Adrenal gland (tissue), 12 donors: Measurements from ENCODE around the gene NUCB1. TPM values are rescaled to one million over a fixed set of nuclear protein-coding genes. Genes with fewer than 3 reads are reported as not detected.
"Not testable (repeated sequence)": the region's sequence is repeated elsewhere in the genome, so short reads cannot be mapped to it uniquely, and the experiment has no call there.

Experiments
- DNase-seq, 7 donors: peaks; one replicate each; pipeline ENCODE4 v3.0.0-alpha.2; 2019 to 2020
- H3K27ac ChIP-seq, 5 donors: fragments of 200-600 bp; sonication (generic) in 4 of 5; 1 replicate in 3 of 5; 2 replicates in 2 of 5; pipeline versions ENCODE4 v1.5.1 to v1.8.0; 2016 to 2020; ENCODE audit warnings: mild to moderate bottlenecking in 1 of 5
- H3K27me3 ChIP-seq: fragments of 200-600 bp; 2 replicates; pipeline ENCODE4 v1.8.0; 2021
- H3K36me3 ChIP-seq, 2 donors: fragments of 200-600 bp; replicated peaks in 1 of 2; 1 replicate in 1 of 2; 2 replicates in 1 of 2; pipeline versions ENCODE4 v1.5.1 to v1.8.0; 2018 to 2022
- H3K4me1 ChIP-seq, 2 donors: fragments of 200-600 bp; replicated peaks in 1 of 2; 1 replicate in 1 of 2; 2 replicates in 1 of 2; pipeline versions ENCODE4 v1.5.1 to v1.8.0; 2018 to 2021
- H3K4me3 ChIP-seq, 4 donors: fragments of 200-600 bp; sonication (generic) in 3 of 4; one replicate each; pipeline ENCODE4 v1.5.1; 2016 to 2018
- H3K9me3 ChIP-seq, 3 donors: fragments of 200-600 bp; sonication (generic) in 1 of 3; replicated peaks in 1 of 3; 1 replicate in 2 of 3; 2 replicates in 1 of 3; pipeline versions ENCODE4 v1.5.1 to v1.8.0; 2016 to 2021
- POLR2A ChIP-seq, 2 donors: fragments of 450-650 bp; IDR thresholded peaks; one replicate each; pipeline ENCODE4 v1.6.1; 2017; ENCODE audit warnings: antibody characterized with exemption in 2 of 2, mild to moderate bottlenecking in 2 of 2, moderate library complexity in 1 of 2
- WGBS, 4 donors: extraction: QIAGEN DNeasy Blood & Tissue Kit in 2 of 4; methylation state at CpG; one replicate each; pipeline versions ENCODE4 v1.1.5 to v1.1.7; 2013 to 2017; 5-methylcytosine and 5-hydroxymethylcytosine counted together
- intact Hi-C, 2 donors: fragments of 100-400 bp; cut with DNase I; formaldehyde crosslinking; loops; one replicate each; pipeline versions ENCODE4 v1.14.1 to v1.15.0; 2022 to 2023
- polyA plus RNA-seq, 3 donors: library from polyadenylated mRNA; stranded (reverse); fragments of 200-250 nt in 2 of 3; fragments of 350-450 nt in 1 of 3; fragmentation: Illumina TruSeq in 1 of 3; extraction: RNeasy Lipid Tissue Mini Kit (QIAGEN cat#74804) in 1 of 3; gene quantifications; one replicate each; pipeline ENCODE4 v1.2.3, GENCODE V29; 2013 to 2014
- total RNA-seq, 9 donors: library from RNA; depleted of rRNA in 4 of 9; stranded (reverse); fragments of >200 nt in 4 of 9; fragments of 120-200 nt in 1 of 9; fragmentation: NEBNext Ultra II Directional in 1 of 9; extraction: Animal tissue kit (Norgen Biotek cat#: 25700) in 1 of 9; gene quantifications; one replicate each; pipeline versions ENCODE4 v1.1.0 to v1.2.4, GENCODE V29; 2013 to 2023
- TF ChIP-seq, protein P1 (sequence below), 6 experiments: fragments of 450-650 bp in 4 of 6; fragments of 200-600 bp in 2 of 6; sonication (generic) in 1 of 6; IDR thresholded peaks; 1 replicate in 5 of 6; 2 replicates in 1 of 6; pipeline versions ENCODE4 v1.5.1 to v1.8.0; 2016 to 2021; ENCODE audit warnings: antibody characterized with exemption in 6 of 6, mild to moderate bottlenecking in 2 of 6, moderate library complexity in 1 of 6
- donor health status: healthy with polysubstance abuse.
- donor health status: Bipolar disorder and iron deficiency.
- donor health status: DM: yes; HTN: yes; CAD: no.
- donor health status: DM: no; HTN: no; CAD: no.
- donor health status: DM: no; HTN: no; CAD: no.
- donor health status: DM: yes; HTN: yes; CAD: no.

The NUCB1 gene
- total and polyA plus RNA-seq, 12 donors, result 98.8 to 581 (median 249) TPM

GRCh38 chr19:48883726-48884125, 16.4 kb upstream of the NUCB1 start:
- intact Hi-C loops, result no loop called here
- DNase-seq, result no peak
- no peaks in the 10 kb centered on the region for H3K36me3 ChIP-seq
- H3K27ac ChIP-seq, result no peak overlapping the region
- no peaks in the 10 kb centered on the region for H3K27me3 ChIP-seq
- no peaks in the 10 kb centered on the region for H3K9me3 ChIP-seq
- H3K4me3 ChIP-seq, result no peak overlapping the region
- WGBS, 4 donors, result 95 to 97% (median 96%) methylated on average over 7 of the region's 7 CpGs
- no peaks in the 10 kb centered on the region for H3K4me1 ChIP-seq
- TF ChIP-seq, protein P1, sequence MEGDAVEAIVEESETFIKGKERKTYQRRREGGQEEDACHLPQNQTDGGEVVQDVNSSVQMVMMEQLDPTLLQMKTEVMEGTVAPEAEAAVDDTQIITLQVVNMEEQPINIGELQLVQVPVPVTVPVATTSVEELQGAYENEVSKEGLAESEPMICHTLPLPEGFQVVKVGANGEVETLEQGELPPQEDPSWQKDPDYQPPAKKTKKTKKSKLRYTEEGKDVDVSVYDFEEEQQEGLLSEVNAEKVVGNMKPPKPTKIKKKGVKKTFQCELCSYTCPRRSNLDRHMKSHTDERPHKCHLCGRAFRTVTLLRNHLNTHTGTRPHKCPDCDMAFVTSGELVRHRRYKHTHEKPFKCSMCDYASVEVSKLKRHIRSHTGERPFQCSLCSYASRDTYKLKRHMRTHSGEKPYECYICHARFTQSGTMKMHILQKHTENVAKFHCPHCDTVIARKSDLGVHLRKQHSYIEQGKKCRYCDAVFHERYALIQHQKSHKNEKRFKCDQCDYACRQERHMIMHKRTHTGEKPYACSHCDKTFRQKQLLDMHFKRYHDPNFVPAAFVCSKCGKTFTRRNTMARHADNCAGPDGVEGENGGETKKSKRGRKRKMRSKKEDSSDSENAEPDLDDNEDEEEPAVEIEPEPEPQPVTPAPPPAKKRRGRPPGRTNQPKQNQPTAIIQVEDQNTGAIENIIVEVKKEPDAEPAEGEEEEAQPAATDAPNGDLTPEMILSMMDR (IDR thresholded peaks at IDR 0.05), result no peak
- no peak for TF ChIP-seq POLR2A (IDR thresholded peaks at IDR 0.05)

- no peaks in the 10 kb centered on the region for H3K9me3 ChIP-seq
- WGBS, 4 donors, result 80 to 95% (median 93%) methylated on average over 9 to 21 of the region's 21 CpGs
- H3K4me1 ChIP-seq, result no peaks in the 10 kb centered on the region
- H3K4me3 ChIP-seq, result no peak overlapping the region
- intact Hi-C loops, result no loop called here
- TF ChIP-seq, protein P1 (IDR thresholded peaks at IDR 0.05), result no peak
- no peak overlapping the region for H3K27ac ChIP-seq
- H3K36me3 ChIP-seq, result no peaks in the 10 kb centered on the region
- no peaks in the 10 kb centered on the region for H3K27me3 ChIP-seq
- no peak for DNase-seq
Observed at GRCh38 chr19:48887861-48888612, 12.1 kb upstream of the NUCB1 start.

- not testable (repeated sequence) for DNase-seq, H3K9me3 ChIP-seq, H3K4me1 ChIP-seq
Observed at GRCh38 chr19:48889496-48889895, 10.6 kb upstream of the NUCB1 start.

GRCh38 chr19:48890551-48890950, 9.6 kb upstream of the NUCB1 start:
- Histone ChIP-seq H3K27ac (no peak overlapping the region), H3K36me3 (no peaks in the 10 kb centered on the region), H3K4me3 (no peak overlapping the region), H3K27me3 (no peaks in the 10 kb centered on the region), H3K9me3 (no peaks in the 10 kb centered on the region), H3K4me1 (no peaks in the 10 kb centered on the region)
- intact Hi-C loops, result no loop called here
- TF ChIP-seq, protein P1 (IDR thresholded peaks at IDR 0.05), result no peak
- TF ChIP-seq POLR2A (IDR thresholded peaks at IDR 0.05), result no peak
- WGBS, 4 donors, result 71 to 82% (median 76%) methylated on average over 4 of the region's 4 CpGs
- no peak for DNase-seq

More at GRCh38 chr19:48889496-48889895, 10.6 kb upstream of the NUCB1 start:
- intact Hi-C loops, H3K27me3 ChIP-seq, H3K36me3 ChIP-seq, H3K27ac ChIP-seq, H3K4me3 ChIP-seq: not testable (repeated sequence)
- WGBS, 4 donors, result 50 to 75% (median 65%) methylated on average over 2 to 3 of the region's 3 CpGs

- Histone ChIP-seq H3K36me3 (no peaks in the 10 kb centered on the region), H3K4me3 (no peak overlapping the region), H3K27me3 (no peaks in the 10 kb centered on the region), H3K27ac (no peak overlapping the region), H3K9me3 (no peaks in the 10 kb centered on the region), H3K4me1 (peaks cover 0 to 5% of the 10 kb centered on the region in 2 donors)
- DNase-seq, result no peak
- TF ChIP-seq, protein P1 (IDR thresholded peaks at IDR 0.05), result no peak
- TF ChIP-seq POLR2A (IDR thresholded peaks at IDR 0.05), result no peak
- 57 to 77% (median 66%) methylated on average over 9 to 21 of the region's 21 CpGs for WGBS, 4 donors
- intact Hi-C loops, result no loop called here
Observed at GRCh38 chr19:48895226-48895625, 4.9 kb upstream of the NUCB1 start.
